DMS 273 (cell line): ENCODE results near the gene INO80D.
"Not testable (repeated sequence)": the region's sequence is repeated elsewhere in the genome, so short reads cannot be mapped to it uniquely, and the experiment has no call there.

Source experiments
- DNase-seq: peaks from one replicate; lab custom pipeline; 2025; ENCODE audit not compliant: unreplicated experiment; lab: John Stamatoyannopoulos, UW

The INO80D gene

DNA sequence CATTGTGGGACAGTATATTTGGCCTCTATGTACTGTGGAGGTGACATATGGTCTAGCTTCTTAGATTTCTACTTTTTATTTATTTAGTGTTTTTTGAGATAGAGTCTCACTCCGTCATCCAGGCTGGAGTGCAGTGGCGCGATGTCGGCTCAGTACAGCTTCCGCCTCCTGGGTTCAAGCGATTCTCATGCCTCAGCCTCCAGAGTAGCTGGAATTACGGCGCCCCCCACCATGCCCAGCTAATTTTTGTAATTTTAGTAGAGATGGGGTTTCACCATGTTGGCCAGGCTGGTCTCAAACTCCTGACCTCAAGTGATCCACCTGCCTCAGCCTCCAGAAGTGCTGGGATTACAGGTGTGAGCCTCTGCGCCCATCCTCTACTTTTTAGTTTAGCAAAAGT is 99.6 kb downstream of the INO80D start:
- DNase-seq, result not testable (repeated sequence)

DNA sequence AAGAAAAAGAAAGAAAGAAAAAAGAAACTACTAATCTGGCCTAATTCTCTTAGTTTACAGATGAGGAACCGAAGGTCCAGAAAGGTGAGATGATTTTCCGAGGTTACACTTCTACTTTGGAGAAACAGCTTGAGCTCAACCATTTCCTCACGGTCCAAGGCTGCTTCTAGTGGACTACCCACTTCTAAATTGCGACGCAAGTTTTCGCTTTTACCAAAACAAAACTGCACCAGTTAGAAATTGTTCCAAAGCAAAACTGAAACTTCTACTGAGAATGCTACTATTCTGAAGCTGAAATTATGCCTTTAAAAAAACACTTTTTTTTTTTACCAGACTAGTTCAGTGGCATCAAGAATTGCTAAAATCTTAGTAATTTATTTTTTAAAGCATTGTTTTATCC is 101.6 kb downstream of the INO80D start:
- DNase-seq, result no peak

DNA sequence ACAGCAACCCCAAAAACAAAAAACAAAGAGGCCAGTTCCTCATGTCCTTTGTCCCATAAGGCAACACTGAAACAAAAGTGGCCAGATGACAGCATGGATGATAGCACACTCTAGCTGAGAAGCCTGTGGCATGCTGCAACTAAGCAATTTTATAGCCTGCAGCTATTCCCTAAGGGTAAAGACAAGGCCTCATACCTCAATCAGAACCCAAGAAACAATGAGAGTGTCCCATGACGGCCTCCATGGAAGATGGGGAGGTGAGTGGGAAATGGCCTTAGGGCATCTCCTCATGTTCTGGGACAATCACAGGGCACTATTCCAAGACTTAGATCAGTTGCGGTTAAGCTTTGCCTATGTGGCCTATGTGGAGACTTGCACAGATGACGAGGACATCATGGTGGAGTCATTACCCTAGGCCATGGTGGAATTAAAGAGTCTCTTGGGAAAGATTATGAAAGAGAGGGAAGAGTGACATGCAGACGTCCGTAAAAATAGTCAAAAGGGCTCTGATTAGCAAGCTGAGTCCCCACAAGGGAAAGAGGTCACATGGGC is 103.1 kb downstream of the INO80D start:
- no peak for DNase-seq

DNA sequence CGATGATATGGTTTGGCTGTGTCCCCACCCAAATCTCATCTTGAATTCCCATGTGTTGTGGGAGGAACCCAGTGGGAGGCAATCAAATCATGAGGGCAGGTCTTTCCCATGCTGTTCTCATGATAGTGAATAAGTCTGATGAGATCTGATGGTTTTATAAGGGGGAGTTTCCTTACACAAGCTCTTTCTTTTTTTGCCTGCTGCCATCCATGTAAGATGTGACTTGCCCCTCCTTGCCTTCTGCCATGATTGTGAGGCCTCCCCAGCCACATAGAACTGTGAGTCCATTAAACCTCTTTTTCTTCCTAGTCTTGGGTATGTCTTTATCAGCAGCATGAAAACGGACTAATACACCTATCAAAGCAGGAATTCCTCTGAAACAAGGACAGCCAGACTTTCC is 107.2 kb downstream of the INO80D start:
- not testable (repeated sequence) for DNase-seq

DNA sequence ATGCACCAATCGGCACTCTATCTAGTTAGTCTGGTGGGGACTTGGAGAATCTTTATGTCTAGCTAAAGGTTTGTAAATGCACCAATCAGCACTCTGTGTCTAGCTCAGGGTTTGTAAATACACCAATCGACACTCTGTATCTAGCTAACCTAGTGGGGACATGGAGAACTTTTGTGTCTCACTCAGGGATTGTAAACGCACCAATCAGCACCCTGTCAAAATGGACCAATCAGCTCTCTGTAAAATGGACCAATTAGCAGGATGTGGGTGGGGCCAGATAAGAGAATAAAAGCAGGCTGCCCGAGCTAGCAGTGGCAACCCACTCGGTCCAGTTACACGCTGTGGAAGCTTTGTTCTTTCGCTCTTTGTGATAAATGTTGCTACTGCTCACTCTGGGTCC is 108.3 kb downstream of the INO80D start:
- not testable (repeated sequence) for DNase-seq

DNA sequence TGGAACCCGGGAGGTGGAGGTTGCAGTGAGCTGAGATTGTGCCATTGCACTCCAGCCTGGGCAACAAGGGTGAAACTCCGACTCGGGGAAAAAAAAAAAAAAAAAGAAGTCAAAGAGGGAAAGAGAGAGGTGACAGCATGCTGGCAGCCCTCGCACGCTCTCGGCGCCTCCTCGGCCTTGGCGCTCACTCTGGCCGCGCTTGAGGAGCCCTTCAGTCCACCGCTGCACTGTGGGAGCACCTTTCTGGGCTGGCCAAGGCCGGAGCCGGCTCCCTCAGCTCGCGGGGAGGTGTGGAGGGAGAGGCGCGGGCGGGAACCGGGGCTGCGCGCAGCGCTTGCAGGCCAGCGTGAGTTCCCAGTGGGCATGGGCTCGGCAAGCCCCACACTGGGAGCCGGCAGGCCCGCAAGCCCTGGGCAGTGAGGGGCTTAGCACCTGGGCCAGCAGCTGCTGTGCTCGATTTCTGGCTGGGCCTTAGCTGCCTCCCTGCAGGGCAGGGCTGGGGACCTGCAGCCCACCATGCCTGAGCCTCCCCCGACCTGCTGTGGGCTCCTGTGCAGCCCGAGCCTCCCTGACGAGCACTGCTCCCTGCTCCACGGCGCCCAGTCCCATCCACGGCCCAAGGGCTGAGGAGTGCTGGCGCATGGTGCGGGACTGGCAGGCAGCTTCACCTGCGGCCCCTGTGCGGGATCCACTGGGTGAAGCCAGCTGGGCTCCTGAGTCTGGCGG is 108.9 kb downstream of the INO80D start:
- not testable (repeated sequence) for DNase-seq

DNA sequence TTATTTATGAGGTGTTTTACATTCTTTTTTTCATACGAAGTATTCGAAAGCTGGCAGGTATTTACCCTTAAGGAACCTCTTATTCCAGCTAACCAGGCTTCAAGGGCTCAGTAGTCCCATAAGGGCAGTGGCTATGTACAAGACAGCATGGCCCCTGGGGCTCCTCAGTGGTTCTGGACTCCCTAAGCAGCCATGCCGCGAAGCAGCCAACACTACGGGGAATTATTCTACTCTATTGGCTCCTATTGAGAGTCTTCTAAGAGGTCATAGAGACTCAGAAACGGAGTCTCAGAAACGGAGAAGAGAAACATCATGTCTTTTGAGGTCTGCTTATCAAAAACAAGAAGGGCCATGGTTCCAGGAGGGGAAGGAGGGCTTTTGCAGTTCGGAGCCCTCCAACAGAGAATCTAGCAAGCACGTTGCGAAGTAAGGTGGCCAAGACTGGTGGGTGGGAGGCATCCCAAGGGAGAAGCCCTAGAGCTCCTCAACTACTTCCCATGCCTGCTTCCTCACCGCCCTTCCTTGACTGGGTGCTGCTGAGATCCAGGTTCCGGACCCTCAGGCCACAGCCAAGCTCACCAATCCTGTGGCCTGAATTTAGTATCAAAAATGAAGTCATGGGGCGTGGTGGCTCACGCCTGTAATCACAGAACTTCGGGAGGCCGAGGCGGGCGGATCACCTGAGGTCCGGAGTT is 109.7 kb downstream of the INO80D start:
- no peak for DNase-seq

DNA sequence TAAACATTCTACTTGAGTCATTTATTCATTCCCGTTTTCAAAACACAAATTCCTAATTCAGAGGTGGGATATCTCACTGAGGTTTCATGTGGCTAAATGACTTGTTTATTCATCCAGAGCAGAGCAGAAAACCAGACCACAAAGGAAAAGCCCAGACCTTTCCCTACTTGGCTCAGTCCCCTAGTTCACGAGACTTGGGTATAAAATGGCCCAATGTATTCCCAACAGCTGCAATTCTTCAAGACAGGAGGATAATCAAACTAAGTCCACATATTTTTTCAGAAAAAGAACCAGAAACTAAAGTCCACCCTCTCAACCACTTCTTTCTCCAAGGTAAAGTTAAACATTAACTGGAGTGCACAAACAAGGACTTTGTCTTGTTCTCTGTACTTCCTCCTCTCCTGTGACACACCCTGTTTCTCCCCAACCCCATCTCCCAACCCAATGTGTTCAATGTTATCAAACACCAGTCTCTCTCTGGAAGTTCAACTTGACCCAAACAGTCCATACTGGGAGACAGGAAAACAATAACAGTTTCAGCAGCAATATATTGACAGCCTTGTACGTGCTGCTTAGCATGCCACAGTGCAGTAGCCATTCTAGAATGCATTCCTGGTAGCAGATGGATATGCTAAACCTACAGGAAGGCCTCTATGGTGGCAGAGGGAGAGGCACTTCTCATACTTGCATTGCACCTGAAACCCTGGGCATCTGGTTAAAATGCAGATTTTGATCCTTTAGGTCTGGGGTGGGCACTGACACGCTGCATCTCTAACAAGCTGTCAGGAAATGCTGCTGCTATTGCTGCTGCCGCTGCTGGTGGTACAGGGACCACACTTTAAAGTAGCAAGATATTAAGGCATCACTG is 110.7 kb downstream of the INO80D start:
- DNase-seq, result no peak

DNA sequence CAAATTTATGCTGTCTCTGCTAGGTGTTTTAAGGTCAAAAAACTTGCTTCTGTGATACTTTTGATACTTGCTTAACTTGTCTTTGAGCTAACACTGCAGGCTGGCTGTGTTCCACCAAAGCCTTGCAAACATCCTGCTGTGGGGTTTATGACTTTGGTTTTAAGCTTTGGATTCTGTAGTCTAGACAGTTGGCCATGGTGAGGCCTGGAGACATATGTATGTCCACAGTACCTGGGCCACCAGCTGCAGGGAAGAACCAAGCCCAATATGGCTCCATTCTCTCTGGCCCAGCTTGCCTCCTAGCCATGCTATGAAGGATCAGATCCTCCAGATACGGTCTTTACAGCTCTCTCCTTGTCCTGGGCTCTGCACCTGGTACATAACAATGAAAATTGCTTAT is 113.9 kb downstream of the INO80D start:
- DNase-seq, result no peak

DNA sequence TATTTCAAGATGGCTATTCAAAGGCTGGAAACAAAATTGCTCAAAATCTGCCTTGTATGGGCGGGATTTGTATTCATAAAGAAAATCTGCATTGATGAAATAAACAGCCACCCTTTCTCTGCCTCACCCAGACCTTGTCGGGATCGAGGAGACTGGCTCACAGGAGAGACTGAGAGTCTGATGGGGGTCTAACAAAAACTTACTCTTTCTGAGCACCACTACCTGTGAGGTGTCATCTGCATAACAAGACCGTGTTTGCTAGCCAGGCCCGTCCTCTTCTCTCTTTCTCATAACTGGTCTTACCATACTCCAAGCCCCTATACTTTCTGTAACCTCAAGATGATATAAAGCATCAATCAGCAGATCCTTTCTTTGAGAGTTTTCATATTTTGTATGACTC is 115.6 kb downstream of the INO80D start:
- no peak for DNase-seq

DNA sequence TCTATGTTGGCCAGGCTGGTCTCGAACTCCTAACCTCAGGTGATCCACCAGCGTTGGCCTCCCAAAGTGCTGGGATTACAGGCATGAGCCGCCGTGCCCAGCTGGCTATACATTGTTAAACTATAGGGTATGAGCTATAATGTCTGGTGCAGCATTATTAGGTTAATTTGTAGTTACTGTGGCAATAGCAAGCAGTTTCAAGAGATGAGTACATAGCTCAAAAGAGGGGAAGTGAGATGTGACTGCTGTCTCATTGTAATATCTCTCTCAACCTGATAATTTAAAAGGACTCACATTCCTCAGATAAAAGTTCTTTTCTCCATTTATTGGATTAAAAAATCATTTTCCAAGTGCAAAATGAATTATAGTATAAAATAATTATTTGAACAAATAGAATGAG is 116.4 kb downstream of the INO80D start:
- no peak for DNase-seq

DNA sequence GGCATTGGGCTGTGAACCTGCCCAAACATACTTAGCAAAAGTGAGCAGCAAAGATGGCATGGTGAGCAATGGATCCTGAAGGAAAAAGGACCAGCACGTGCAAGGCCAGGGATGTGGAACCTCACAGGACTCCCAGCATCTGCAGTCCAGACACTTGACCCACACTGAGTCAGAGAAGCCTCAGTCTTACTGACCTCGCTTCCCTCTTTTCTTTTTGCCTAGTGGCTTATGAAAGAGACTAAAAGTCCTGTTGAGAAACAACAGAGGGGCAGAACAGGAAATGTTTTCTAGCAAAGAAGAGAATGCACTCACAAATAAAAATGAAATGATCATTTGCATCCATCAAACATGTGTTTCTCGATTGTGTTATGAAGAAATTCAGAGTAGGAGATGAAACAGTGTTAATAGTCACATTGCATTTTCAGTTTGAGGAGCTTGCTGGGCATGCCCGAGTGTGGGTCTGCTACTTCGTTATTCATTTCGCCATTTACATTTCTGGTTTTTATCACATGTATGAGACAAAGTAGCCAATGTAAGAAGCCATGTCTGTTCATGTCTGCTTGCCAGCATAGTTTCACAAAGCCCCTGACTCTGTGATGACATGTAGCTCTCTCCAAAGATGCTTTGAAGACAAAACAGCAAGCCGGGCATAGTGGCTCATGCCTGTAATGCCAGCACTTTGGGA is 118.4 kb downstream of the INO80D start:
- DNase-seq, result no peak

DNA sequence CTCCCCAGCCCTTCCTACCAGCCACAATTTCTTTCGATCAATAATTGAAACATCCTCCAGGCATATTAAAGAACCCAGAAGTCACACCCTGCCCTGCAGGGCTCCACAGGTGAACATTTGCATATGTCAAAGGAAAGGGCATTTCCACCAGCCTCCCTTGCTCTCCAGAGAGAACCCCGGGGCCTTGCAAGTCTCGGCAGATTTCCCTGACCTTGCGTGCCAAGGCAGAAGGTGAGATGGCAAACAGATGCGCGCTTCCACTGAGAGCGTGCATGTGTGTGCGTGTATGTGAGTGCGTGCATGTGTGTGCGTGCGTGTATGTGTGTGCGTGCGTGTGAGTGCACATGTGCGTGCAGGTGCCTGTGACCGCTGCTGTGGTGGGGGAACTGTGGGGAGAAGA is 120.3 kb downstream of the INO80D start:
- DNase-seq, result no peak

DNA sequence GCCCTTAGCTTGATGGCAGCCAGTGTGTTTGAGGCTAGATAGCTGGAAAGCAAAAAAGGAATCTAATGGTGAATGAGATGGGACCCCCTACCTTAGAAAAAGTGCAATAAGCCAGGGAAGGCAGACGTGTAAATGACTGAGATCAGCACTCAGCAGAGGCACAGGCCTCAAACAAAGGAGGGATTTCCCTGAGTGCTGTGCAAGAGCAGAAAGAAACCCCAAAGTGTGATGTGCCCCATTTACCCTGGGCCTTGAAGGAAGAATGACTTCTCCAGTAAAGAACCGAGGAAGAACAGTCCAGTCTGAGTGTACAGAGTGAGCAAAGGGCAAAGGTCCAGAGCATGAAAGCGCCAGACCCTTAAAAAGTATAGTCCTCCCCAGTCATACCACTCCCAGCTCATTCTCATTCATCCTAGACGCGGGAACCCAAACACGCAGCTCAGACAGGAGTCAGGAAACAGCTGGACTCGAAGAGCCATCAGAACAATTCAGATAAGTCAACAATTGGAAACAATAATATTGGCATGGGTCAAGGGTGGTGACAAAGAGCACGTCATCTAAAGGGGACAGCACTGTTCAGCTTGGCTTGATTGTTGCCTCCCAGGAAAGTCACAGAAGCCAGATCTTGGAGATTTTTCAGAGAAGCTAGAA is 121.7 kb downstream of the INO80D start:
- no peak for DNase-seq

DNA sequence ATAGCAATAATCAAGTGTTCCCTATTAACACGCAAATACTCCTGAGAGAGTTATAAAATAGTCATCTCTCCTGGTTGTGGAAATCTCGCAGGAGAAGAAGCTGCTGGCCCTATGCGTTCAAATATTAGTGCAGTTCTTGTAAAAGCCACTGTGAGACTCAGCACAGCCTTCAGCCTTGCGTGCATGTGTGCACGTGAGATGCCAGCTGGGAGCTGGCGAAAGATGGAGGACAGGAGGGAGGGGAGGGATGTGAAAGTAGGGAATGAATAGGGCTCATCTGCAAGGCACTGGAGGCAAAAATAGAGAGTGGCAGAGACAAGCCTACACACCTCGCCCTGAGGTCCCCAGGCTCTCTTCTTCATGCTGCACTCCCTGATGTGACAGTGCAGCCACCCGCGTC is 126.5 kb downstream of the INO80D start:
- DNase-seq, result no peak

DNA sequence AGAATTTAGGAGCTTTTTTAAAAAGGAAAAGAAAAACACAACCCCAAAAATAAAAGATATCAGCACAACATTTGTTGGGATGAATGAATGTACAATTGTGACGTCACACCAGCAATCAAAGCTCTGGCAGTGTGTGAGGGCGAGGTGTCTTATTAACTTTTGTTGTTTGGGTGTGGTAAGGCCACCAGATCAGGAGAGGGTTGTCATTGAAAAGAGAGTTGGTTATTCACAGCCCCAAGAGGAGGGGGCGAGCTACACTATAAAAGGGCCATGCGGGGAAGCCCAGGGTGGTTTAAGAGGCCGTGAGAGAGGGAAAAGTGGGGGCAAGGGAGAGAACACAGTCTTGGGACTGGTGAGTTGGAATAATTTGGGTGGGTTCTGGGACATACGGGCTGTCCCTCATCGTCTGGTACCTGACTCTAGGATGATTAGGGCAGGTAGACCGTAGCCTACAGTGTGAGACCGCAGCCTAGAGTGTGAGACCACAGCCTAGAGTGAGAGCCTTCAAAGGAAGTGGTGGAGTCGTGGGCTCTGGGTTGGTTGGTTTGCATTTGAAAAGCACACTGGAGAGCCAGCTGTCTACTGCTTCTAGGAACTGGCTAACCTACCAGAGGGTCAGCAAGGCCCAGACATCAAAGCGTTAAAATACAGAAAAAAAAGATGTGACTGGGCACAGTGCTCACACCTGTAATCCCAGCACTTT is 128.4 kb downstream of the INO80D start:
- DNase-seq, result no peak

DNA sequence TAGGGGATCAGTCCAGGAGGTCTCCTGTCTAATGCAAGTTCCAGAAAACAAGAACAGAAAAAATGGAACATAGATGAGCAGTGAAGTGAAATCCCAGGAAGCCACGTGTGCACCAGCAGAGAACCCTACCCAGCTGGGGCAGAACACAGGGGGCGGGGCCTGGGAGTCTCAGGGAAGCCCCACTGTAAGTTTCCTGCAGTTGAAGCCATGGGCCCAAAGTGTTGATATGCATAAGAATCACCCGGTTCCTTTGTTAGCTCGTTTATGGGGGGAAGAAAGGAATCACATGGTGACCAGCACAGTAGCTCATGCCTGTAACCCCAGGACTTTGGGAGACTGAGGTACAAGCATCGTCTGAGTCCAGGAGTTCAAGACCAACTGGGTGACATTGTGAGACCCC is 131.3 kb downstream of the INO80D start:
- DNase-seq, result peak; percentile 26

DNA sequence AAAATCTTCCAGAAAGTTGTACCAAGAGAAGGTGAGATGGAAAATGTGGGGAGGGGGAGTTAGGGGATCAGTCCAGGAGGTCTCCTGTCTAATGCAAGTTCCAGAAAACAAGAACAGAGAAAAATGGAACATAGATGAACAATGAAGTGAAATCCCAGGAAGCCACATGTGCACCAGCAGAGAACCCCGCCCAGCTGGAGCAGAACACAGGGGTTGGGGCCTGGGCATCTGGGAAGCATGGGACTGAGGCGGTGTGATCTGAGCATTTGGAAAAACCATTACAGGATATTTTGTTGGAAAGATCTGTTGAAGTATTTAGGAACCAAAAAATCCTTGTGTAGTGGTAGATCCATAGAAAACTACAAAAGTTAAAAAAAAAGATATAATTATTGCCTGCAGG is 133.7 kb downstream of the INO80D start:
- no peak for DNase-seq

DNA sequence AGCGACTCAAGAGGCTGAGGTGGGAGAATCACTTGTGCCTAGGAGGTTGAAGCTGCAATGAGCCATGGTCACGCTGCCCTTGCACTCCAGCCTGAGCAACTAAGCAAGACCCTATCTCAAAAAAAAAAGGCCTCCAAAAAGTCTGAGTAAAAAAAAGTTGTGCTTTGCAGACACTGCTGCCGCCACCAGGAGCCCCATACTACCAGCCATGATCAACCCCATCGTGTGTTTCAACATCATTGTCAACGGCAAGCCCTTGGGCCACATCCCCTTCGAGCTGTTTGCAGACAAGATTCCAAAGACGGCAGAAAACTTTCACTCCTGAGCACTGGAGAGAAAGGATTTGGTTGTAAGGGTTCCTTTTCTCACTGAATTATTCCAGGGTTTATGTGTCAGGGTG is 137.1 kb downstream of the INO80D start:
- no peak for DNase-seq

DNA sequence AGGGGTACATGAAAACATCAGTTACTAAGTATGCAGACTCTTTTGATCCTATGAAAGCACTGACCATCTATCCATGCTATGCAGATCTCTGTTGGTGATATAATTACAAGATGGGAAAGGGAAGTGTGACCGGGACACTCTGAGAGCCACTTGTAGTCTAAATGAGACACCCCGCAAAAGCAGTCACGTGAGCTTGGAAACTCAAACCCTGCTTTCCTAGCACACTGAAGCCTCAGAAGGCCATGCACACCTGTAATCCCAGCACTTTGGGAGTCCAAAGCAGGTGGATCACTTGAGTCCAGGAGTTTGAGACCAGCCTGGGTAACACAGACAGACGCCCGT is 137.5 kb downstream of the INO80D start:
- no peak for DNase-seq
